ENCODE data around the gene EBP. TPM values are rescaled to one million over a fixed set of nuclear protein-coding genes. Genes with fewer than 3 reads are reported as not detected.

EBP gene
- total RNA-seq, 4 donors from 2014 or later, result 15.7 to 20.7 (median 17.4) TPM

- DNase-seq (ENCODE audit: extremely low spot score), result no peak
Observed at GRCh38 chrX:48477960-48478755, 43.5 kb upstream of the EBP start.

GRCh38 chrX:48478806-48479205 lies 42.8 kb upstream of the EBP start:
- Histone ChIP-seq H3K27ac (replicated peaks in 1 of 4) (no peak overlapping the region), H3K36me3 (peaks cover 5 to 36% (median 31%) of the 10 kb centered on the region in 4 donors), H3K4me1 (peaks cover 5 to 19% (median 13%) of the 10 kb centered on the region in 4 donors), H3K27me3 (no peaks in the 10 kb centered on the region), H3K4me3 (no peak overlapping the region), H3K9me3 (no peaks in the 10 kb centered on the region)
- TF ChIP-seq POLR2AphosphoS5 (IDR thresholded peaks at IDR 0.05) (no peak), CTCF (IDR thresholded peaks at IDR 0.05) (no peak), POLR2A (IDR thresholded peaks at IDR 0.05; ENCODE audit: low read depth) (no peak), EP300 (IDR thresholded peaks at IDR 0.05) (no peak)
- no peak for DNase-seq (ENCODE audit: extremely low spot score)
- intact Hi-C loops (cut with DNase I), result no loop called here
- 83% methylated on average over 5 of the region's 5 CpGs for WGBS

More at GRCh38 chrX:48477960-48478755, 43.5 kb upstream of the EBP start:
- peaks cover 5 to 19% (median 13%) of the 10 kb centered on the region in 4 donors for H3K4me1 ChIP-seq
- WGBS, result 91% methylated on average over 19 of the region's 19 CpGs
- H3K9me3 ChIP-seq, result no peaks in the 10 kb centered on the region
- no peak overlapping the region for H3K27ac ChIP-seq (replicated peaks in 1 of 4)
- no peak for TF ChIP-seq EP300 (IDR thresholded peaks at IDR 0.05)
- TF ChIP-seq POLR2AphosphoS5 (IDR thresholded peaks at IDR 0.05), result no peak
- no peak for TF ChIP-seq CTCF (IDR thresholded peaks at IDR 0.05)
- no peak for TF ChIP-seq POLR2A (IDR thresholded peaks at IDR 0.05; ENCODE audit: low read depth)
- peaks cover 5 to 30% (median 26%) of the 10 kb centered on the region in 4 donors for H3K36me3 ChIP-seq
- intact Hi-C loops (cut with DNase I), result no loop called here
- no peaks in the 10 kb centered on the region for H3K27me3 ChIP-seq
- no peak overlapping the region for H3K4me3 ChIP-seq

DNA sequence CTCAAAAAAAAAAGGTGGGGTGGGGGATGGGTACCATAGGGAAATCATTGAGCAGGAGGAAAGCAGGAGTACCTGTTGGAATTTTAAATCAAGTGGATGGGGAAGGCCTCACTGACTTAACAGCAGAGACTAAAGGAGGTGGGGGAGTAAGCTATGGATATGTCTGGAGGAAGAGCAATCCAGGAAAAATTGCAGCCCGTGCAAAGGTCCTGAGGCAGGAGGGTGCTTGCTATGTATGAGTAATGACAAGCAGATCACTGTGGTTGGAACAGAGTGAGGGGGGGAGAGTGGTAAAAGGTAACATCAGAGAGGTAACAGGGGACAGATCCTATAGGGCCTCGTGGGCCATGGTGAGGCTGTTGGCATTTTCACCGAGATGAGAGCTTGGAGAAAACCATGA lies 41.5 kb upstream of the EBP start:
- Histone ChIP-seq H3K9me3 (no peaks in the 10 kb centered on the region), H3K4me1 (peaks cover 3 to 15% (median 10%) of the 10 kb centered on the region in 4 donors), H3K36me3 (peaks cover 5 to 49% (median 38%) of the 10 kb centered on the region in 4 donors), H3K27me3 (no peaks in the 10 kb centered on the region), H3K4me3 (no peak overlapping the region), H3K27ac (replicated peaks in 1 of 4) (no peak overlapping the region)
- WGBS, result 85% methylated on average over 3 of the region's 3 CpGs
- intact Hi-C loops (cut with DNase I), result no loop called here
- no peak for TF ChIP-seq POLR2A (IDR thresholded peaks at IDR 0.05; ENCODE audit: low read depth)
- no peak for TF ChIP-seq POLR2AphosphoS5 (IDR thresholded peaks at IDR 0.05)
- no peak for TF ChIP-seq EP300 (IDR thresholded peaks at IDR 0.05)
- TF ChIP-seq CTCF (IDR thresholded peaks at IDR 0.05), result no peak
- no peak for DNase-seq (ENCODE audit: extremely low spot score)

- Histone ChIP-seq H3K4me1 (peaks cover 0 to 12% (median 8%) of the 10 kb centered on the region in 4 donors), H3K9me3 (no peaks in the 10 kb centered on the region), H3K36me3 (peaks cover 5 to 49% (median 38%) of the 10 kb centered on the region in 4 donors), H3K27ac (replicated peaks in 1 of 4) (no peak overlapping the region), H3K27me3 (no peaks in the 10 kb centered on the region), H3K4me3 (no peak overlapping the region)
- no peak for DNase-seq (ENCODE audit: extremely low spot score)
- intact Hi-C loops (cut with DNase I), result no loop called here
- WGBS, result 82% methylated on average over 3 of the region's 3 CpGs
- TF ChIP-seq EP300 (IDR thresholded peaks at IDR 0.05) (no peak), POLR2AphosphoS5 (IDR thresholded peaks at IDR 0.05) (no peak), CTCF (IDR thresholded peaks at IDR 0.05) (no peak), POLR2A (IDR thresholded peaks at IDR 0.05; ENCODE audit: low read depth) (no peak)
Observed at GRCh38 chrX:48480583-48480982, 41.0 kb upstream of the EBP start.

Measured in esophagus muscularis mucosa (tissue), 4 donors.